ENCODE results near the gene BLOC1S1. TPM values are rescaled to one million over a fixed set of nuclear protein-coding genes. Genes with fewer than 3 reads are reported as not detected.

The BLOC1S1 gene
- total and polyA plus RNA-seq, 8 donors, result 69.4 to 123 (median 77.1) TPM

GRCh38 chr12:55673638-55674037 is 42.2 kb upstream of the BLOC1S1 start:
- H3K27me3 ChIP-seq, result no peaks in the 10 kb centered on the region
- no peak for TF ChIP-seq CTCF (IDR thresholded peaks at IDR 0.05)
- ATAC-seq, result peak; percentile 55
- no peak overlapping the region for H3K4me3 ChIP-seq
- H3K27ac ChIP-seq, result peak overlapping the region in 1 of 2 donors; percentile 66
- H3K4me1 ChIP-seq, result peaks cover 0 to 21% of the 10 kb centered on the region in 2 donors
- no peaks in the 10 kb centered on the region for H3K36me3 ChIP-seq
- intact Hi-C loops (cut with DNase I), result no loop called here
- H3K9me3 ChIP-seq, result no peaks in the 10 kb centered on the region
- DNase-seq, result no peak

- no peak overlapping the region for H3K4me3 ChIP-seq
- H3K9me3 ChIP-seq, result no peaks in the 10 kb centered on the region
- ATAC-seq (peak; percentile 9), DNase-seq (no peak)
- H3K36me3 ChIP-seq, result no peaks in the 10 kb centered on the region
- H3K4me1 ChIP-seq, result peaks cover 0 to 22% of the 10 kb centered on the region in 2 donors
- H3K27ac ChIP-seq, result peak overlapping the region in 1 of 2 donors; percentile 81
- no peaks in the 10 kb centered on the region for H3K27me3 ChIP-seq
- intact Hi-C loops (cut with DNase I), result no loop called here
- TF ChIP-seq CTCF (IDR thresholded peaks at IDR 0.05), result no peak
Observed at GRCh38 chr12:55675666-55676065, 40.2 kb upstream of the BLOC1S1 start.

- ATAC-seq, result no peak
- TF ChIP-seq CTCF (IDR thresholded peaks at IDR 0.05), result no peak
- no peaks in the 10 kb centered on the region for H3K36me3 ChIP-seq
- no peak overlapping the region for H3K4me3 ChIP-seq
- H3K27me3 ChIP-seq, result peaks cover 0 to 5% of the 10 kb centered on the region in 2 donors
- H3K9me3 ChIP-seq, result no peaks in the 10 kb centered on the region
- intact Hi-C loops (cut with DNase I), result no loop called here
- H3K4me1 ChIP-seq, result peaks cover 0 to 33% of the 10 kb centered on the region in 2 donors
- H3K27ac ChIP-seq, result peak overlapping the region in 1 of 2 donors; percentile 81
- no peak for DNase-seq
Observed at GRCh38 chr12:55676707-55677106, 39.1 kb upstream of the BLOC1S1 start.

- Histone ChIP-seq H3K4me3 (no peak overlapping the region), H3K36me3 (no peaks in the 10 kb centered on the region), H3K9me3 (no peaks in the 10 kb centered on the region), H3K27me3 (peaks cover 0 to 11% of the 10 kb centered on the region in 2 donors), H3K27ac (no peak overlapping the region), H3K4me1 (peaks cover 0 to 35% of the 10 kb centered on the region in 2 donors)
- intact Hi-C loops (cut with DNase I), result no loop called here
- ATAC-seq, result no peak
- TF ChIP-seq CTCF (IDR thresholded peaks at IDR 0.05), result no peak
- DNase-seq, result peak in 1 of 4 donors; percentile 28
Observed at GRCh38 chr12:55679691-55680090, 36.2 kb upstream of the BLOC1S1 start.

- TF ChIP-seq CTCF (IDR thresholded peaks at IDR 0.05), result no peak
- intact Hi-C loops (cut with DNase I), result no loop called here
- peak; percentile 16 to 84 (median 67) for DNase-seq
- Histone ChIP-seq H3K36me3 (no peaks in the 10 kb centered on the region), H3K9me3 (no peaks in the 10 kb centered on the region), H3K4me1 (peaks cover 0 to 31% of the 10 kb centered on the region in 2 donors), H3K4me3 (peak overlapping the region in 1 of 2 donors; percentile 34), H3K27ac (peak overlapping the region in 1 of 2 donors; percentile 50), H3K27me3 (peaks cover 0 to 11% of the 10 kb centered on the region in 2 donors)
- peak; percentile 89 for ATAC-seq
Observed at GRCh38 chr12:55681142-55682077, 34.4 kb upstream of the BLOC1S1 start.
